K562 (cell line): ENCODE data around the gene RPP25. TPM values are rescaled to one million over a fixed set of nuclear protein-coding genes. Genes with fewer than 3 reads are reported as not detected.

Experiments
- BMI1 ChIP-seq: fragments of 150-350 bp; IDR thresholded peaks from 2 replicates; pipeline ENCODE4 v1.6.1; 2014; ENCODE audit warnings: low read length
- CUX1 ChIP-seq: fragments of 200-800 bp; sonication (Bioruptor generic); IDR thresholded peaks from 2 replicates; pipeline ENCODE4 v1.6.1; 2016; ENCODE audit warnings: missing genetic modification characterization, missing compliant biosample characterization
- EZH2 ChIP-seq: IDR thresholded peaks from 2 replicates; pipeline ENCODE4 v1.6.1; 2012; ENCODE audit warnings: low read depth, mild to moderate bottlenecking, inconsistent platforms, low read length, borderline replicate concordance
- HDAC3 ChIP-seq: fragments of 450-650 bp; IDR thresholded peaks from 2 replicates; pipeline ENCODE4 v1.6.1; 2018; ENCODE audit warnings: borderline replicate concordance, mild to moderate bottlenecking, moderate library complexity; ENCODE audit not compliant: partially characterized antibody
- MAX ChIP-seq: sonication (generic); formaldehyde crosslinking; IDR thresholded peaks from 2 replicates; pipeline ENCODE4 v1.9.0; 2022; ENCODE audit warnings: mild to moderate bottlenecking, missing genetic modification reagents
- MYNN ChIP-seq, 2 experiments: sonication (generic); formaldehyde crosslinking in 1 of 2; IDR thresholded peaks; 2 replicates each; pipeline versions ENCODE4 v1.5.0 to v1.6.1; 2016 to 2020; ENCODE audit warnings: antibody characterized with exemption in 1 of 2, missing genetic modification reagents in 1 of 2
- SMARCB1 ChIP-seq: IDR thresholded peaks from 2 replicates; pipeline ENCODE4 v1.6.1; 2011; ENCODE audit warnings: improper control_type of control experiment, low read depth; ENCODE audit not compliant: insufficient read length
- SREBF2 ChIP-seq: sonication (generic); formaldehyde crosslinking; IDR thresholded peaks from 2 replicates; pipeline ENCODE4 v1.4.0; 2020; ENCODE audit warnings: mild to moderate bottlenecking, missing genetic modification reagents
- TRIM24 ChIP-seq, 2 experiments: fragments of 450-650 bp; IDR thresholded peaks; 2 replicates each; pipeline ENCODE4 v1.6.1; 2016
- U2AF2 ChIP-seq: fragments of 200-400 bp; formaldehyde crosslinking; optimal IDR thresholded peaks from 2 replicates; pipeline ENCODE3; 2017; ENCODE audit warnings: low read depth, mild to moderate bottlenecking, low read length
- USF1 ChIP-seq: sonication (generic); formaldehyde crosslinking; IDR thresholded peaks from 2 replicates; pipeline ENCODE4 v1.9.0; 2022; ENCODE audit warnings: mild to moderate bottlenecking, missing genetic modification reagents
- ZKSCAN1 ChIP-seq: fragments of 150-350 bp; IDR thresholded peaks from 2 replicates; pipeline ENCODE4 v1.6.1; 2016; ENCODE audit warnings: low read depth, low read length
- ZNF184 ChIP-seq: sonication (generic); formaldehyde crosslinking; IDR thresholded peaks from 2 replicates; pipeline ENCODE4 v1.5.0; 2020; ENCODE audit warnings: missing genetic modification reagents
- ZNF316 ChIP-seq: fragments of 450-650 bp; IDR thresholded peaks from 2 replicates; pipeline ENCODE4 v1.6.1; 2016
- ZNF398 ChIP-seq: fragments of 250-450 bp; sonication (Bioruptor Pico); IDR thresholded peaks from 2 replicates; pipeline ENCODE4 v1.8.0; 2021; ENCODE audit warnings: moderate library complexity, mild to moderate bottlenecking, inconsistent platforms
- ZNF695 ChIP-seq: fragments of 450-650 bp; formaldehyde crosslinking; IDR thresholded peaks from 2 replicates; pipeline ENCODE4 v1.4.0; 2020; ENCODE audit warnings: mild to moderate bottlenecking, moderate library complexity
- polyA plus RNA-seq, 8 experiments: library from polyadenylated mRNA; depleted of rRNA in 4 of 8; stranded (reverse) in 5 of 8; unstranded in 3 of 8; fragments of >200 nt; fragmentation: Nextera tagmentation in 2 of 8; fragmentation: Illumina TruSeq in 1 of 8; extraction: Ambion mirVana in 2 of 8; extraction: Trizol in 1 of 8; gene quantifications; 2 replicates each; pipeline versions ENCODE4 v1.2.1 to v1.2.3, GENCODE V29; 2011 to 2014; ENCODE audit warnings: inconsistent platforms in 1 of 8, missing spikeins in 1 of 8
- total RNA-seq, 7 experiments: library from RNA; depleted of rRNA in 6 of 7; stranded (reverse); fragments of >200 nt in 6 of 7; fragmentation: Illumina TruSeq in 2 of 7; extraction: Trizol in 2 of 7; gene quantifications; 2 replicates each; pipeline versions ENCODE4 v1.2.1 to v1.2.3, GENCODE V29; 2011 to 2021; ENCODE audit warnings: low replicate concordance in 1 of 7
- TF ChIP-seq, protein P1 (sequence below): fragments of 250-450 bp; sonication (Bioruptor Pico); IDR thresholded peaks from 2 replicates; pipeline ENCODE4 v1.5.0; 2021
- TF ChIP-seq, protein P2 (sequence below): fragments of 450-650 bp; formaldehyde crosslinking; IDR thresholded peaks from 2 replicates; pipeline ENCODE4 v1.4.0; 2020; ENCODE audit warnings: mild to moderate bottlenecking, moderate library complexity

RPP25 gene
- total and polyA plus RNA-seq, 9 of the 15 experiments (the other 6 are each of a cell fraction or from before 2014, with no cell fraction given): 1.1 to 12.3 (median 5.6) TPM

DNA sequence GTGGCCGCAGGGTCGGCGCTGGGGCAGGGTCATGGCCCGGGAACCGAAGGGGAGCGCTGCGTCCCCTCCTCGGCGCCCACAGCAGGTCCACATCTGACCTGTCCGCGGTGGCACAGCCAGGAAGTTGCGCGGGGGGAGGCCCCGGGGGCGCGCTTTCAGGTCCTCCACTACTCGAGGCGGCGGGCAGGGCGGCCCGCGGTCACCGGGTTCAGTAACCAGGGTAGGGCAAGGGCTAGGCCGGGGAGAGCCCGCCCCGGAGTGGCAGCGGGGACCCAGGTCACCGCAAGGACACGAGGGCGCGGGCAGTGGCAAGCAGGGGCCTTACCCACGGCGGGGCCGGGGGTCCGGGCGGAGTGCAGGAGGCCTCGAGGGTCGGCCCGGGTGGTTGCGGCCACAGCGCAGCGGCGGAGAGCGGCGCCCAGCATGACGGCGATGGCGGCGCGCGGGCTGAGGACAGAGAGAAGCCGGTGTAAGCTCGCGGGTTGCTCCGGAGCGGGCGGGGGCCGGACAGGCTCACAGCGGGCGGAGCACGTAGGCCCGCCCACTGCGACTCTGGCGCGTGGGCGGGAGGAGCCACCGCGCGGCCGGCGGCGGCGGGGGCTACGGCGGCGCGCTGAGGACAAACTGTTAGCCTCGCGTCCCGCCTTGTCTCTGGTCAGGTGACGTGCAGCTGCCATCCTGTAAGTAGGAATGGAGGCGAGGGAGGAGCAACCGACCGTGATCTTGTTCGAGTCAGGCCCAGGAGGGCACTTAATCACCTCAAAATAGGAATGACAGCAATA, 18.8 kb downstream of the RPP25 start, which contains the start of gene COX5A (continued):
- TF ChIP-seq, protein P1, sequence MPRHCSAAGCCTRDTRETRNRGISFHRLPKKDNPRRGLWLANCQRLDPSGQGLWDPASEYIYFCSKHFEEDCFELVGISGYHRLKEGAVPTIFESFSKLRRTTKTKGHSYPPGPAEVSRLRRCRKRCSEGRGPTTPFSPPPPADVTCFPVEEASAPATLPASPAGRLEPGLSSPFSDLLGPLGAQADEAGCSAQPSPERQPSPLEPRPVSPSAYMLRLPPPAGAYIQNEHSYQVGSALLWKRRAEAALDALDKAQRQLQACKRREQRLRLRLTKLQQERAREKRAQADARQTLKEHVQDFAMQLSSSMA: peak; percentile 21; the same call in 1 of the 2 replicates
- TF ChIP-seq TRIM24 (IDR thresholded peaks at IDR 0.05) (0 out of 4 replicates have a peak, but pooled peaks of 1 of the 2 experiments have one; percentile 11), ZNF316 (no peak), U2AF2 (no peak), EZH2 (no peak), BMI1 (no peak), MYNN (IDR thresholded peaks at IDR 0.05) (no peak), MYNN (CRISPR knock-in tag; IDR thresholded peaks at IDR 0.05) (no peak), CUX1 (CRISPR knock-in tag) (no peak), USF1 (CRISPR knock-in tag) (peak; percentile 92), MAX (CRISPR knock-in tag) (peak; percentile 71), SREBF2 (no peak), ZNF398 (no peak), HDAC3 (no peak), SMARCB1 (no peak), ZNF184 (CRISPR knock-in tag) (no peak), ZKSCAN1 (no peak), ZNF695 (CRISPR knock-in tag) (no peak)
- TF ChIP-seq, protein P2, sequence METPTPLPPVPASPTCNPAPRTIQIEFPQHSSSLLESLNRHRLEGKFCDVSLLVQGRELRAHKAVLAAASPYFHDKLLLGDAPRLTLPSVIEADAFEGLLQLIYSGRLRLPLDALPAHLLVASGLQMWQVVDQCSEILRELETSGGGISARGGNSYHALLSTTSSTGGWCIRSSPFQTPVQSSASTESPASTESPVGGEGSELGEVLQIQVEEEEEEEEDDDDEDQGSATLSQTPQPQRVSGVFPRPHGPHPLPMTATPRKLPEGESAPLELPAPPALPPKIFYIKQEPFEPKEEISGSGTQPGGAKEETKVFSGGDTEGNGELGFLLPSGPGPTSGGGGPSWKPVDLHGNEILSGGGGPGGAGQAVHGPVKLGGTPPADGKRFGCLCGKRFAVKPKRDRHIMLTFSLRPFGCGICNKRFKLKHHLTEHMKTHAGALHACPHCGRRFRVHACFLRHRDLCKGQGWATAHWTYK (CRISPR knock-in tag): no peak
